Liver (tissue), 9 donors: ENCODE measurements around the gene SERPIND1. TPM values are rescaled to one million over a fixed set of nuclear protein-coding genes. Genes with fewer than 3 reads are reported as not detected.
"Not testable (repeated sequence)": the region's sequence is repeated elsewhere in the genome, so short reads cannot be mapped to it uniquely, and the experiment has no call there.

Experiments used
- DNase-seq: peaks from one replicate; pipeline ENCODE4 v3.0.0-alpha.2; 2017; ENCODE audit warnings: low spot score
- H3K27ac ChIP-seq, 2 donors: one replicate each; pipeline ENCODE4 v1.7.0; 2013; ENCODE audit warnings: inconsistent platforms in 2 of 2, low read length in 2 of 2, control low read depth in 1 of 2, low read depth in 1 of 2, mild to moderate bottlenecking in 1 of 2
- H3K27me3 ChIP-seq, 4 donors: one replicate each; pipeline versions ENCODE4 v1.6.1 to v1.7.0; 2013; ENCODE audit warnings: low read length in 3 of 4, inconsistent platforms in 1 of 4, mild to moderate bottlenecking in 1 of 4, moderate library complexity in 1 of 4; ENCODE audit not compliant: control insufficient read depth in 4 of 4, insufficient read depth in 4 of 4
- H3K36me3 ChIP-seq, 4 donors: one replicate each; pipeline versions ENCODE4 v1.6.1 to v1.7.0; 2013; ENCODE audit warnings: low read length in 3 of 4, mild to moderate bottlenecking in 3 of 4, low read depth in 1 of 4, moderate library complexity in 1 of 4; ENCODE audit not compliant: control insufficient read depth in 4 of 4, insufficient read depth in 3 of 4
- H3K4me1 ChIP-seq, 4 donors: one replicate each; pipeline versions ENCODE4 v1.6.1 to v1.7.0; 2013; ENCODE audit warnings: low read length in 3 of 4, mild to moderate bottlenecking in 3 of 4, moderate library complexity in 1 of 4; ENCODE audit not compliant: control insufficient read depth in 4 of 4, insufficient read depth in 4 of 4
- H3K4me3 ChIP-seq, 3 donors: one replicate each; pipeline versions ENCODE4 v1.6.1 to v1.7.0; 2013; ENCODE audit warnings: low read length in 3 of 3, control low read depth in 1 of 3, low read depth in 1 of 3, mild to moderate bottlenecking in 1 of 3
- H3K9ac ChIP-seq, 2 donors: one replicate each; pipeline ENCODE4 v1.7.0; 2013; ENCODE audit warnings: low read length in 2 of 2, mild to moderate bottlenecking in 2 of 2, moderate library complexity in 2 of 2, control low read depth in 1 of 2, low read depth in 1 of 2
- H3K9me3 ChIP-seq, 4 donors: one replicate each; pipeline versions ENCODE4 v1.6.1 to v1.7.0; 2013; ENCODE audit warnings: low read length in 3 of 4; ENCODE audit not compliant: control insufficient read depth in 4 of 4
- ATF3 ChIP-seq: IDR thresholded peaks from 2 replicates; pipeline ENCODE4 v1.6.1; 2016; ENCODE audit warnings: antibody characterized with exemption
- CTCF ChIP-seq: fragments of 150-350 bp; IDR thresholded peaks from 2 replicates; pipeline ENCODE4 v1.5.1; 2017; ENCODE audit warnings: improper control_type of control experiment, low read depth, low read length; ENCODE audit not compliant: missing input control
- EGR1 ChIP-seq, 2 donors: IDR thresholded peaks; 2 replicates each; pipeline ENCODE4 v1.6.1; 2016 to 2018; ENCODE audit warnings: antibody characterized with exemption in 2 of 2, low read depth in 2 of 2
- FOXA1 ChIP-seq: IDR thresholded peaks from 2 replicates; pipeline ENCODE4 v1.6.1; 2016; ENCODE audit warnings: antibody characterized with exemption
- FOXA2 ChIP-seq: IDR thresholded peaks from 2 replicates; pipeline ENCODE4 v1.6.1; 2016; ENCODE audit warnings: antibody characterized with exemption
- GABPA ChIP-seq, 2 donors: IDR thresholded peaks in 1 of 2; conservative IDR thresholded peaks in 1 of 2; 2 replicates each; pipeline ENCODE4 v1.6.1; 2016; ENCODE audit warnings: antibody characterized with exemption in 2 of 2, mild to moderate bottlenecking in 1 of 2, moderate library complexity in 1 of 2
- HNF4A ChIP-seq, 2 donors: conservative IDR thresholded peaks; 2 replicates each; pipeline ENCODE4 v1.6.1; 2016; ENCODE audit warnings: antibody characterized with exemption in 2 of 2, mild to moderate bottlenecking in 2 of 2
- HNF4G ChIP-seq: IDR thresholded peaks from 2 replicates; pipeline ENCODE4 v1.6.1; 2016; ENCODE audit warnings: antibody characterized with exemption
- JUND ChIP-seq, 2 donors: IDR thresholded peaks; 2 replicates each; pipeline ENCODE4 v1.6.1; 2016; ENCODE audit warnings: antibody characterized with exemption in 2 of 2
- MAX ChIP-seq: IDR thresholded peaks from 2 replicates; pipeline ENCODE4 v1.6.1; 2016; ENCODE audit warnings: antibody characterized with exemption
- NR2F2 ChIP-seq: IDR thresholded peaks from 2 replicates; pipeline ENCODE4 v1.6.1; 2016; ENCODE audit warnings: antibody characterized with exemption
- RAD21 ChIP-seq, 2 donors: IDR thresholded peaks; 2 replicates each; pipeline ENCODE4 v1.6.1; 2016; ENCODE audit warnings: antibody characterized with exemption in 2 of 2, mild to moderate bottlenecking in 2 of 2
- REST ChIP-seq: IDR thresholded peaks from 2 replicates; pipeline ENCODE4 v1.6.1; 2016; ENCODE audit warnings: antibody characterized with exemption, mild to moderate bottlenecking
- RXRA ChIP-seq, 2 donors: IDR thresholded peaks; 2 replicates each; pipeline ENCODE4 v1.6.1; 2017 to 2018; ENCODE audit warnings: antibody characterized with exemption in 2 of 2, mild to moderate bottlenecking in 1 of 2
- SP1 ChIP-seq: IDR thresholded peaks from 2 replicates; pipeline ENCODE4 v1.6.1; 2018; ENCODE audit warnings: antibody characterized with exemption, mild to moderate bottlenecking
- TAF1 ChIP-seq: conservative IDR thresholded peaks from 2 replicates; pipeline ENCODE4 v1.6.1; 2016; ENCODE audit warnings: antibody characterized with exemption, mild to moderate bottlenecking
- YY1 ChIP-seq: IDR thresholded peaks from 2 replicates; pipeline ENCODE4 v1.6.1; 2016; ENCODE audit warnings: antibody characterized with exemption, mild to moderate bottlenecking
- ZBTB33 ChIP-seq: IDR thresholded peaks from 2 replicates; pipeline ENCODE4 v1.6.1; 2016; ENCODE audit warnings: antibody characterized with exemption
- WGBS: extraction: QIAGEN DNeasy Blood & Tissue Kit; methylation state at CpG from one replicate; pipeline ENCODE4 v1.1.7; 2013; 5-methylcytosine and 5-hydroxymethylcytosine counted together
- polyA plus RNA-seq, 2 donors: library from polyadenylated mRNA; stranded (reverse) in 1 of 2; unstranded in 1 of 2; fragments of 200-250 nt in 1 of 2; fragments of >200 nt in 1 of 2; fragmentation: Nextera tagmentation in 1 of 2; extraction: Ambion mirVana in 1 of 2; gene quantifications; one replicate each; pipeline versions ENCODE4 v1.2.1 to v1.2.3, GENCODE V29; 2013 to 2015
- total RNA-seq, 2 donors: library from RNA; depleted of rRNA; stranded (reverse); fragments of >200 nt; gene quantifications; one replicate each; pipeline ENCODE4 v1.2.3, GENCODE V29; 2014
- donor health status: healthy.
- donor health status: healthy.
- donor health status: healthy.
- donor health status: healthy.
- donor health status: healthy.

The SERPIND1 gene
- total and polyA plus RNA-seq, 4 donors: 117 to 176 (median 170) TPM

- Histone ChIP-seq H3K27me3 (no peaks in the 10 kb centered on the region), H3K9ac (no peak overlapping the region), H3K9me3 (no peaks in the 10 kb centered on the region), H3K4me3 (no peak overlapping the region), H3K36me3 (peaks cover 0 to 23% (median 16%) of the 10 kb centered on the region in 4 donors), H3K4me1 (peaks cover 0 to 3% (median 2%) of the 10 kb centered on the region in 4 donors), H3K27ac (no peak overlapping the region)
- DNase-seq: no peak
- TF ChIP-seq FOXA2 (no peak), YY1 (no peak), JUND (IDR thresholded peaks at IDR 0.05) (no peak), RAD21 (IDR thresholded peaks at IDR 0.05) (no peak), EGR1 (IDR thresholded peaks at IDR 0.05; ENCODE audit: low read depth in 2 of 2) (no peak), GABPA (IDR thresholded peaks at IDR 0.05 in 1 of 2, conservative IDR thresholded peaks at IDR 0.05 in 1 of 2) (no peak), HNF4A (conservative IDR thresholded peaks at IDR 0.05) (no peak), RXRA (IDR thresholded peaks at IDR 0.05) (no peak)
- 98% methylated on average over 7 of the region's 7 CpGs for WGBS
Measured at GRCh38 chr22:20766530-20766929, 7.4 kb upstream of the SERPIND1 start.

GRCh38 chr22:20769496-20769826 lies 4.5 kb upstream of the SERPIND1 start:
- H3K4me1 ChIP-seq: peaks cover 13 to 24% (median 17%) of the 10 kb centered on the region in 4 donors
- H3K4me3 ChIP-seq, H3K27me3 ChIP-seq, H3K36me3 ChIP-seq, DNase-seq, H3K27ac ChIP-seq, H3K9ac ChIP-seq, H3K9me3 ChIP-seq: not testable (repeated sequence)
- 95% methylated on average over 9 of the region's 9 CpGs for WGBS

GRCh38 chr22:20771918-20772625 lies 1.8 kb upstream of the SERPIND1 start:
- Histone ChIP-seq H3K36me3 (no peaks in the 10 kb centered on the region), H3K27ac (peak overlapping the region; percentile 57 to 96)
- WGBS: 44% methylated on average over 9 of the region's 9 CpGs

More at GRCh38 chr22:20771918-20772625, 1.8 kb upstream of the SERPIND1 start:
- Histone ChIP-seq H3K9ac (no peak overlapping the region), H3K4me1 (peaks cover 13 to 31% (median 19%) of the 10 kb centered on the region in 4 donors), H3K4me3 (no peak overlapping the region), H3K27me3 (no peaks in the 10 kb centered on the region), H3K9me3 (no peaks in the 10 kb centered on the region)
- no peak for DNase-seq
- TF ChIP-seq HNF4G: no peak
- TF ChIP-seq CTCF: peak; percentile 53
- no peak for TF ChIP-seq NR2F2
- no peak for TF ChIP-seq YY1
- peak; percentile 27 for TF ChIP-seq REST
- TF ChIP-seq RXRA (IDR thresholded peaks at IDR 0.05): peak in 1 of 2 donors; percentile 24
- TF ChIP-seq FOXA2: no peak
- no peak for TF ChIP-seq EGR1 (IDR thresholded peaks at IDR 0.05; ENCODE audit: low read depth in 2 of 2)
- no peak for TF ChIP-seq GABPA (IDR thresholded peaks at IDR 0.05 in 1 of 2, conservative IDR thresholded peaks at IDR 0.05 in 1 of 2)
- TF ChIP-seq RAD21 (IDR thresholded peaks at IDR 0.05): peak; percentile 62 to 75
- TF ChIP-seq TAF1: no peak
- no peak for TF ChIP-seq FOXA1
- no peak for TF ChIP-seq SP1
- TF ChIP-seq ATF3: no peak
- peak; percentile 31 to 53 for TF ChIP-seq HNF4A (conservative IDR thresholded peaks at IDR 0.05)
- TF ChIP-seq MAX: peak; percentile 37
- TF ChIP-seq JUND (IDR thresholded peaks at IDR 0.05): no peak
- TF ChIP-seq ZBTB33: no peak
